HCT116 (cell line): ENCODE measurements around the gene MMP23B. TPM values are rescaled to one million over a fixed set of nuclear protein-coding genes. Genes with fewer than 3 reads are reported as not detected.

Experiments
- ATF3 ChIP-seq: IDR thresholded peaks from 2 replicates; pipeline ENCODE4 v1.6.1; 2012
- CEBPB ChIP-seq: IDR thresholded peaks from 2 replicates; pipeline ENCODE4 v1.6.1; 2012; ENCODE audit warnings: low read depth
- CTCF ChIP-seq, 3 experiments: fragments of 200-600 bp in 1 of 3; sonication (generic) in 1 of 3; IDR thresholded peaks in 2 of 3; conservative IDR thresholded peaks in 1 of 3; 2 replicates each; pipeline ENCODE4 v1.5.1; 2012 to 2017; ENCODE audit warnings: low read depth in 2 of 3, low read length in 2 of 3, antibody characterized with exemption in 1 of 3, borderline replicate concordance in 1 of 3, control low read depth in 1 of 3, mild to moderate bottlenecking in 1 of 3, mixed read lengths in 1 of 3, mixed run types in 1 of 3, moderate library complexity in 1 of 3; ENCODE audit not compliant: insufficient read depth in 1 of 3
- RAD21 ChIP-seq: IDR thresholded peaks from 2 replicates; pipeline ENCODE4 v1.6.1; 2012; ENCODE audit warnings: low read depth, mild to moderate bottlenecking
- REST ChIP-seq: IDR thresholded peaks from 2 replicates; pipeline ENCODE4 v1.6.1; 2012; ENCODE audit warnings: low read depth
- SRF ChIP-seq: IDR thresholded peaks from 2 replicates; pipeline ENCODE4 v1.6.1; 2012; ENCODE audit warnings: low read depth
- ZFX ChIP-seq: fragments of 450-650 bp; IDR thresholded peaks from 2 replicates; pipeline ENCODE4 v1.6.1; 2017
- total RNA-seq: library from RNA; stranded (reverse); gene quantifications from one replicate; pipeline ENCODE4 v1.2.1, GENCODE V29; 2021; ENCODE audit not compliant: unreplicated experiment

The MMP23B gene
- total RNA-seq, 1 experiment from 2014 or later, result 8.7 TPM

GRCh38 chr1:1620433-1621139 is 11.4 kb upstream of the MMP23B start (continued):
- TF ChIP-seq REST (no peak), CEBPB (no peak), ATF3 (no peak), ZFX (no peak), CTCF (IDR thresholded peaks at IDR 0.05 in 2 of 3, conservative IDR thresholded peaks at IDR 0.05 in 1 of 3; ENCODE audit: borderline replicate concordance in 1 of 3, insufficient read depth in 1 of 3, low read depth in 2 of 3, low read length in 2 of 3) (no peak), SRF (no peak), RAD21 (no peak)
